H54 (cell line): ENCODE results near the gene RND2.

Source experiments
- DNase-seq: peaks from one replicate; pipeline ENCODE4 v3.0.0; 2011; ENCODE audit warnings: low spot score, mixed read lengths; ENCODE audit not compliant: insufficient read length
- FAIRE-seq: peaks from 3 replicates; lab custom pipeline; 2011; peaks lifted over from hg19 to GRCh38; lab: Jason Lieb, UNC
- POLR2A ChIP-seq: IDR thresholded peaks from 2 replicates; pipeline ENCODE4 v1.6.1; 2011; ENCODE audit warnings: low read depth, mild to moderate bottlenecking, low read length

Gene RND2

DNA sequence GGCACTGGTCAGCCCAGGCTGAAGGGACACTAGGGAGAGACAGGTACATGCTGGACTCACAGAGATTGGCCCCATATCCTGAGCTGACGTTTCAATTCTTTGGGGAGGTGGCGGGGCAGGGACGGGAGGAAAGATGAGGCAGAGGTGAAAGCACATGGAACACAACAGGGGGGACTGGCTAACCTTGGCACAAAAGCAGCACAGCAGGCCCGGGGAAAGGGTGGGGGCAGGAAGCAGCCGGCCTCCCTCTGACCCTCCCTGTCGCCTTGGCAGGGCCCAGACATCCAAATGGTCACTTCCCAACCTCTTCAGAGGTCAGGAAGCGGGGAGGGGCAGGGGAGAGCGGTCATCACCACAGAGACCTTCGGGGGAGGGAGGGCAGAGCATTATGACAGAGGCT is 9.5 kb upstream of the RND2 start:
- FAIRE-seq (no peak), DNase-seq (no peak)
- TF ChIP-seq POLR2A: no peak

DNA sequence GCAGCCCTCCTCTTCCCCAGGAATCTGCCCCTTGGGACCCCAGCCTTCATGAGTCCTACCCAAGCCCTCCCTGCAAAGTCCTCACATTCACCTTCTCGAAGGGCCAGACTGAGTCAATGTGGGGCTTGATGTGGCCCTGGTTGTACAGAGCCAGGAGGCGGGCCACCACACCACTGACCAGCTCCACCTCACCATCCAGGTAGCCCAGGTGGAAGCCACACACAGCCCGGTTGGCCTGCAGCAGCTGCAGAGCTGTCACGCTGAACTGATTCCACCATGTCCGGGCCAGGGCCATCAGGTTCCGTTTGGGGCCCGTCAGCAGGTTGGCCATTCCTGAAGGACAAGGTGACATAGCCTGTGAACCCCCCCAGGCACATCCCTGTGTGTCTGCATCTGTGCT is 8.8 kb upstream of the RND2 start:
- DNase-seq (no peak), FAIRE-seq (no peak)
- TF ChIP-seq POLR2A: no peak

- no peak for TF ChIP-seq POLR2A
- DNase-seq (no peak), FAIRE-seq (no peak)
Observed at GRCh38 chr17:43018008-43018853, 6.8 kb upstream of the RND2 start.

GRCh38 chr17:43018932-43019331 is 6.1 kb upstream of the RND2 start:
- no peak for TF ChIP-seq POLR2A
- DNase-seq: no peak
- FAIRE-seq: no peak

- no peak for DNase-seq
- FAIRE-seq: no peak
- TF ChIP-seq POLR2A: no peak
Observed at GRCh38 chr17:43019418-43019817, 5.6 kb upstream of the RND2 start.

- no peak for DNase-seq
- no peak for TF ChIP-seq POLR2A
- FAIRE-seq: no peak
Observed at GRCh38 chr17:43020030-43020621, 4.9 kb upstream of the RND2 start.

DNA sequence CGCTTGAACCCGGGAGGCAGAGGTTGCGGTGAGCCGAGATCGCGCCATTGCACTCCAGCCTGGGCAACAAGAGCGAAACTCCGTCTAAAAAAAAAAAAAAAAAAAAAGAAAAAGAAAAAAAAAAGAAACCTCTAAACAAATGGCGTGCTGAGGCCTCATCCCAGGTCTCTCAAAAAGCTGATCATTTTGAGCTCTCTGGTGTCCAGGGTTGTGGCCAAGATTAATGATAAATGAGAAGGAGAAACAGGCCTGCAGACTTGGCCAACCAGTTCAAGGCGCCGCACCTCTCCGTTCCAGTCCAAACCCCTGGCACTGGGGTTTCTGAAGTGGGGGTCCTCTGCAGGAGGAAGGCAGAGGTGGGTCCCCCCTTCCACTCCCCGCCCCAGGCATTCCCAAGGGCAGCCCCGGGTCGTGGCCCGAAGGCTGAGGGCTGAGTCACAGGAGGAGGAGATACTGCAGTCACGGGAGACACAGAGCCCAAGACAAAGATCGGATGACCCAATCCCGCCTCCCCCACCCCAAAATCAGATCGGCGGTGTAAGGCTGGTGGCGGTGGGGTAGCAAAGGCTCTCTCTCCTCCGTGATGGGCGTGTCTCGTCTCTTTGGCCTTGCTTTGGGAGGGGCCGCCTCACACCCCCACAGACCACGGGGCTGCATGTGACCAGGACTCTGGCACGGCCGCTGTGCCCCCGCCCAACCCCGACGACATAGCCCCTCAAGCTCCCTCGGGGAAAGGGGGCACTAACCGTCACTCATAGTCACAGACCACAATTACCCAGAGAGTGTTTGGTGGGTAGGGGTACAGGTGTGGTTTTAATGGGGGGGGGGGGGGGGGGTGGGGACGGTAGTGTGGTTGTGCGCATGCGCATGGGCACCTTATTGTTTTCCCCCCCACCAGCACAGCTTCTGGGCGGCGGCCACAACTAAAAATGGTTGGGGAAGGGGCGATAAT is 4.0 kb upstream of the RND2 start:
- no peak for FAIRE-seq
- TF ChIP-seq POLR2A: no peak
- peak; percentile 89 for DNase-seq

DNA sequence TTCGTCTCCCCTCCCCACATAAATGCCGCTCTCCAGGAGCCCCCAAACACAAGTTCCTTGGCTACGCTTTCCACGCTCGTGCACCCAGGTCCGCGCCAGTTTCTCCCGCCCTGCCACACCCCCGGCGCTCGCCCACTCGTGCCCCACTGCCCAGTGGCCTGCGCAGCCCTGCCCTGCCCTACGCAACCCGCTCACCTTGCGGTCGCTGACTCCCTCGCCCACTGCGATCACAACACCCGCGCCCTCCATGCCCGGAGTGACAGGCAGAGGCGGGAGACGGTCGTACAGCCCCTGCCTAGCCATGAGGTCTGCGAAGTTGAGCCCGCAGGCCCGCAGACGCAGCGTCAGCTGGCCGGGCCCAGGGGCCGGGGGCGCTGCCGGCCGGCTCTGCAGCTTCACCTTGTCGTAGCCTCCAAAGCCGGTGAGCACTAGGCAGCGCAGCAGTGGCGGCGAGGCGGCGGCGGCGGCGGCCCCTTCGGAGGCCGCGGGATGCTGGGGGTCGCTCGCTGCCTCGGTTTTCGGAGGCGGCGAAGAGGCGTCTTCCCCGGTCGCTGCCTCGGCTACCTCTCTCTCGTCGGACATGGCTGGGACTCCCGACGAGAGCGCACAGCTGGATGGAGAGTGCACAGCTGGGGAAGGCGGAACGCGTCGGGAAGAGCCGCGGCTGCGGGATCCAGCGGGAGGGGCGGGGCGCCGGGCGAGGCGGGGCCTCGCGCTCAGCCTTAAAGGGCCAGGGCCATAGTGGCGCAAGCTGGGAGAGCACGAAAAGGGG is 3.1 kb upstream of the RND2 start, which contains the start of gene VAT1:
TSS of gene VAT1 (minus strand) at position 645 of the 772 bp plus-strand sequence. CDS start at position 582, 63 bp downstream.
- no peak for FAIRE-seq
- TF ChIP-seq POLR2A: peak; percentile 52

DNA sequence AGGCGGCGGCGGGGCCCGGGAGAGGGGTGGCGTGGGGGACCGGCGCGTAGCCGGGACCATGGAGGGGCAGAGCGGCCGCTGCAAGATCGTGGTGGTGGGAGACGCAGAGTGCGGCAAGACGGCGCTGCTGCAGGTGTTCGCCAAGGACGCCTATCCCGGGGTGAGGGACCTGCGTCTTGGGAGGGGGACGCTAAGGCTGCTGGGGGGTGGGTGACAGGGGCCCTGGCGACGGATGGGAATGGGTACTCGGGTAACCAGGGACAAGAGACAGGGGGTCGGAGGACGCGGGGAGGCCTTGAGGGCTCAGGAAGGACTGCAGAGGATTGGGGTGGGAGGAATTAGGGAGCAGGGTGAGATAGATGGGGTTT is 243 bp downstream of the RND2 start:
- DNase-seq (no peak), FAIRE-seq (no peak)
- TF ChIP-seq POLR2A: no peak

More for the DNA sequence above, 3.1 kb upstream of the RND2 start, which contains the start of gene VAT1:
- peak; percentile 85 for DNase-seq

DNA sequence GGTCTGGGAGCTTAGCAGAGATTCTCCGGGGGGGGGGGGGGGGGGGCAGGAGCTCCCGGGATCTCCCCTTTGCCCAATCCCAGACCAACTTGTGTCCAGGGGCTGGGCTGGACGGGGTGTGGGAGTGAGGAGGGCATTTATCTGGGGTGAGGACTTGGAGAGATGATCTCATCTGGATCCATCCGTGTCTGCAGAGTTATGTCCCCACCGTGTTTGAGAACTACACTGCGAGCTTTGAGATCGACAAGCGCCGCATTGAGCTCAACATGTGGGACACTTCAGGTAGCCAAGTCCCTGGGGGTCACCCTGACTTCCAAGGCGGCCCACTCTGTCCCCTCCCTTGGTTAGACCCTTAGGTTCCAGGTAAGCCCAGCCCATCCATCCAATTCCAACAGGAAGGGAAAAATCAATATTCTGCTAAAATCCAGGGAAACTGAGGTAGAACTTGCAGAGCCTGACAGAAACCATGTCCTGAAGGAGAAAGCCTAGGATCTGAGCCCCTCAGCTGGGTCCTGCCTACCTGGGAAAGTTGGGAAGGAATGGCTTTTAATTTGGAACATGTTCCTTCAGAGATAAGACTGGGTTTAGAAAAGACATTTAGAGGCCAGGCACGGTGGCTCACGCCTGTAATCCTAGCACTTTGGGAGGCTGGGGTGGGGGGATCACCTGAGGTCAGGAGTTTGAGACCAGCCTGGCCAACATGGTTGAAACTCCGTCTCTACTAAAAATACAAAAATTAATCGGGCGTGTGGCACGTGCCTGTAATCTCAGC is 921 bp downstream of the RND2 start:
- no peak for TF ChIP-seq POLR2A
- no peak for DNase-seq
- no peak for FAIRE-seq

DNA sequence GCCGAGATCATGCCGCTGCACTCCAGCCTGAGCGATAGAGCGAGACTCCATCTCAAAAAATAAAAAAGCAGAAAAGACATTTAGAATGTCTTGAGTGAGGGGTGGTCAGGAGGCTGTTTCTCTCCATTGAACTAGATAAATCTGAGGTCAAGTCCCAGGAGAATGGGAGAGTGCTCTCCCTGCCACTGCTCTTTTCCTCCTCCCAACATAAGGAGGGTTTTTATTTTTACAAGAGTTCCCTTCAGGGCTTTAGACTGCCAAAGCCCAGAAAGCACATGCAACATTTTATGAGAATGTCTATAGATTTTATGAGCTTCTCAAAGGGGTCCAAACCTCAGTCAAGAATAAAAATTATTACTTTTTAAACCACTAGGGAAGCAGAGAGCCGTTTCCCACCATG is 1.6 kb downstream of the RND2 start:
- no peak for FAIRE-seq

More for the DNA sequence above, 1.6 kb downstream of the RND2 start:
- no peak for TF ChIP-seq POLR2A
- no peak for DNase-seq
